Liver (tissue), 9 donors: ENCODE measurements around the gene MAGI1. TPM values are rescaled to one million over a fixed set of nuclear protein-coding genes. Genes with fewer than 3 reads are reported as not detected.

Source experiments
- DNase-seq: peaks from one replicate; pipeline ENCODE4 v3.0.0-alpha.2; 2017; ENCODE audit warnings: low spot score
- H3K27ac ChIP-seq, 2 donors: one replicate each; pipeline ENCODE4 v1.7.0; 2013; ENCODE audit warnings: inconsistent platforms in 2 of 2, low read length in 2 of 2, control low read depth in 1 of 2, low read depth in 1 of 2, mild to moderate bottlenecking in 1 of 2
- H3K27me3 ChIP-seq, 4 donors: one replicate each; pipeline versions ENCODE4 v1.6.1 to v1.7.0; 2013; ENCODE audit warnings: low read length in 3 of 4, inconsistent platforms in 1 of 4, mild to moderate bottlenecking in 1 of 4, moderate library complexity in 1 of 4; ENCODE audit not compliant: control insufficient read depth in 4 of 4, insufficient read depth in 4 of 4
- H3K36me3 ChIP-seq, 4 donors: one replicate each; pipeline versions ENCODE4 v1.6.1 to v1.7.0; 2013; ENCODE audit warnings: low read length in 3 of 4, mild to moderate bottlenecking in 3 of 4, low read depth in 1 of 4, moderate library complexity in 1 of 4; ENCODE audit not compliant: control insufficient read depth in 4 of 4, insufficient read depth in 3 of 4
- H3K4me1 ChIP-seq, 4 donors: one replicate each; pipeline versions ENCODE4 v1.6.1 to v1.7.0; 2013; ENCODE audit warnings: low read length in 3 of 4, mild to moderate bottlenecking in 3 of 4, moderate library complexity in 1 of 4; ENCODE audit not compliant: control insufficient read depth in 4 of 4, insufficient read depth in 4 of 4
- H3K4me3 ChIP-seq, 3 donors: one replicate each; pipeline versions ENCODE4 v1.6.1 to v1.7.0; 2013; ENCODE audit warnings: low read length in 3 of 3, control low read depth in 1 of 3, low read depth in 1 of 3, mild to moderate bottlenecking in 1 of 3
- H3K9ac ChIP-seq, 2 donors: one replicate each; pipeline ENCODE4 v1.7.0; 2013; ENCODE audit warnings: low read length in 2 of 2, mild to moderate bottlenecking in 2 of 2, moderate library complexity in 2 of 2, control low read depth in 1 of 2, low read depth in 1 of 2
- H3K9me3 ChIP-seq, 4 donors: one replicate each; pipeline versions ENCODE4 v1.6.1 to v1.7.0; 2013; ENCODE audit warnings: low read length in 3 of 4; ENCODE audit not compliant: control insufficient read depth in 4 of 4
- ATF3 ChIP-seq: IDR thresholded peaks from 2 replicates; pipeline ENCODE4 v1.6.1; 2016; ENCODE audit warnings: antibody characterized with exemption
- CTCF ChIP-seq: fragments of 150-350 bp; IDR thresholded peaks from 2 replicates; pipeline ENCODE4 v1.5.1; 2017; ENCODE audit warnings: improper control_type of control experiment, low read depth, low read length; ENCODE audit not compliant: missing input control
- EGR1 ChIP-seq, 2 donors: IDR thresholded peaks; 2 replicates each; pipeline ENCODE4 v1.6.1; 2016 to 2018; ENCODE audit warnings: antibody characterized with exemption in 2 of 2, low read depth in 2 of 2
- FOXA1 ChIP-seq: IDR thresholded peaks from 2 replicates; pipeline ENCODE4 v1.6.1; 2016; ENCODE audit warnings: antibody characterized with exemption
- FOXA2 ChIP-seq: IDR thresholded peaks from 2 replicates; pipeline ENCODE4 v1.6.1; 2016; ENCODE audit warnings: antibody characterized with exemption
- GABPA ChIP-seq, 2 donors: IDR thresholded peaks in 1 of 2; conservative IDR thresholded peaks in 1 of 2; 2 replicates each; pipeline ENCODE4 v1.6.1; 2016; ENCODE audit warnings: antibody characterized with exemption in 2 of 2, mild to moderate bottlenecking in 1 of 2, moderate library complexity in 1 of 2
- HNF4A ChIP-seq, 2 donors: conservative IDR thresholded peaks; 2 replicates each; pipeline ENCODE4 v1.6.1; 2016; ENCODE audit warnings: antibody characterized with exemption in 2 of 2, mild to moderate bottlenecking in 2 of 2
- HNF4G ChIP-seq: IDR thresholded peaks from 2 replicates; pipeline ENCODE4 v1.6.1; 2016; ENCODE audit warnings: antibody characterized with exemption
- JUND ChIP-seq, 2 donors: IDR thresholded peaks; 2 replicates each; pipeline ENCODE4 v1.6.1; 2016; ENCODE audit warnings: antibody characterized with exemption in 2 of 2
- MAX ChIP-seq: IDR thresholded peaks from 2 replicates; pipeline ENCODE4 v1.6.1; 2016; ENCODE audit warnings: antibody characterized with exemption
- NR2F2 ChIP-seq: IDR thresholded peaks from 2 replicates; pipeline ENCODE4 v1.6.1; 2016; ENCODE audit warnings: antibody characterized with exemption
- RAD21 ChIP-seq, 2 donors: IDR thresholded peaks; 2 replicates each; pipeline ENCODE4 v1.6.1; 2016; ENCODE audit warnings: antibody characterized with exemption in 2 of 2, mild to moderate bottlenecking in 2 of 2
- RXRA ChIP-seq, 2 donors: IDR thresholded peaks; 2 replicates each; pipeline ENCODE4 v1.6.1; 2017 to 2018; ENCODE audit warnings: antibody characterized with exemption in 2 of 2, mild to moderate bottlenecking in 1 of 2
- SP1 ChIP-seq: IDR thresholded peaks from 2 replicates; pipeline ENCODE4 v1.6.1; 2018; ENCODE audit warnings: antibody characterized with exemption, mild to moderate bottlenecking
- TAF1 ChIP-seq: conservative IDR thresholded peaks from 2 replicates; pipeline ENCODE4 v1.6.1; 2016; ENCODE audit warnings: antibody characterized with exemption, mild to moderate bottlenecking
- YY1 ChIP-seq: IDR thresholded peaks from 2 replicates; pipeline ENCODE4 v1.6.1; 2016; ENCODE audit warnings: antibody characterized with exemption, mild to moderate bottlenecking
- ZBTB33 ChIP-seq: IDR thresholded peaks from 2 replicates; pipeline ENCODE4 v1.6.1; 2016; ENCODE audit warnings: antibody characterized with exemption
- WGBS: extraction: QIAGEN DNeasy Blood & Tissue Kit; methylation state at CpG from one replicate; pipeline ENCODE4 v1.1.7; 2013; 5-methylcytosine and 5-hydroxymethylcytosine counted together
- polyA plus RNA-seq, 2 donors: library from polyadenylated mRNA; stranded (reverse) in 1 of 2; unstranded in 1 of 2; fragments of 200-250 nt in 1 of 2; fragments of >200 nt in 1 of 2; fragmentation: Nextera tagmentation in 1 of 2; extraction: Ambion mirVana in 1 of 2; gene quantifications; one replicate each; pipeline versions ENCODE4 v1.2.1 to v1.2.3, GENCODE V29; 2013 to 2015
- total RNA-seq, 2 donors: library from RNA; depleted of rRNA; stranded (reverse); fragments of >200 nt; gene quantifications; one replicate each; pipeline ENCODE4 v1.2.3, GENCODE V29; 2014
- TF ChIP-seq, protein P1 (sequence below): IDR thresholded peaks from 2 replicates; pipeline ENCODE4 v1.6.1; 2016; ENCODE audit warnings: antibody characterized with exemption, mild to moderate bottlenecking
- donor health status: healthy.
- donor health status: healthy.
- donor health status: healthy.
- donor health status: healthy.
- donor health status: healthy.

MAGI1 gene
- total and polyA plus RNA-seq, 4 donors, result 9.6 to 68.8 (median 14.0) TPM

DNA sequence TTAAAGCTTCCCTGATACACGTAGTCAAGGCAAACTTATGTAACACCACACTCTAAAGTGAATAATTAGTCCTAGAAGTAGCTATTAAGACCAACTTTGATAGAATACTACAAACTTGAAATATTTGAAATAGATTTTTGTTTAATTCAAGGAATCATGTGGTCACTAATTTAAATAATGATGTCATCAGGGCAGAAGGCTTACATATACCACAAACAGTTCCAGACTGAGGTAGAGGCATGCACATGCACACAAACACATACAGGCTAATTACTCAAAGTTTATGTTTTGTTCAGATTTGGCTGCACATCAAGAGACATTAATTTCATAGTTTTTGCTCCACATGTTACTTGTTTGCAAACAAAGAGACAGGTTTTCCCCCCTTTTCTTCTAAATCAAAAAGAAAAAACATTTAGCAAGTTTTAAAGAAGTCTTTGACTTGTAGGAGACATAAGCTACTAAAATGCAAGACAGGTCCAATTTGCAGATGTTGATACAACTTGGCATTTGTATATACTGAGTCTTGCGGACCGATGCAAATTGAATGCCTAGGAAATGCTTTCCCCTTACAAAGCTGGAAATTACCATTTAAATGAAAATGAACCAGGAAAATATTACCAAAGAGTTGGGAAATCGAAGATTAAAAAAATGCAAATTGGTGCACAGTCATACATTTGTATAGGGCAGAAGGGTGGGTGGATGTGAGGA is 594.8 kb downstream of the MAGI1 start:
- Histone ChIP-seq H3K27me3 (no peaks in the 10 kb centered on the region), H3K9me3 (no peaks in the 10 kb centered on the region), H3K4me3 (no peak overlapping the region), H3K27ac (no peak overlapping the region), H3K36me3 (peaks cover 0 to 7% (median 0%) of the 10 kb centered on the region in 4 donors), H3K4me1 (peaks cover 0 to 3% (median 2%) of the 10 kb centered on the region in 4 donors), H3K9ac (no peak overlapping the region)
- TF ChIP-seq ATF3, result no peak
- TF ChIP-seq EGR1 (IDR thresholded peaks at IDR 0.05; ENCODE audit: low read depth in 2 of 2), result no peak
- TF ChIP-seq HNF4A (conservative IDR thresholded peaks at IDR 0.05), result no peak
- TF ChIP-seq FOXA1, result no peak
- TF ChIP-seq HNF4G, result no peak
- no peak for TF ChIP-seq YY1
- no peak for TF ChIP-seq GABPA (IDR thresholded peaks at IDR 0.05 in 1 of 2, conservative IDR thresholded peaks at IDR 0.05 in 1 of 2)
- TF ChIP-seq TAF1, result no peak
- TF ChIP-seq MAX, result no peak
- no peak for TF ChIP-seq CTCF
- TF ChIP-seq RXRA (IDR thresholded peaks at IDR 0.05), result no peak
- no peak for TF ChIP-seq RAD21 (IDR thresholded peaks at IDR 0.05)
- TF ChIP-seq, protein P1, sequence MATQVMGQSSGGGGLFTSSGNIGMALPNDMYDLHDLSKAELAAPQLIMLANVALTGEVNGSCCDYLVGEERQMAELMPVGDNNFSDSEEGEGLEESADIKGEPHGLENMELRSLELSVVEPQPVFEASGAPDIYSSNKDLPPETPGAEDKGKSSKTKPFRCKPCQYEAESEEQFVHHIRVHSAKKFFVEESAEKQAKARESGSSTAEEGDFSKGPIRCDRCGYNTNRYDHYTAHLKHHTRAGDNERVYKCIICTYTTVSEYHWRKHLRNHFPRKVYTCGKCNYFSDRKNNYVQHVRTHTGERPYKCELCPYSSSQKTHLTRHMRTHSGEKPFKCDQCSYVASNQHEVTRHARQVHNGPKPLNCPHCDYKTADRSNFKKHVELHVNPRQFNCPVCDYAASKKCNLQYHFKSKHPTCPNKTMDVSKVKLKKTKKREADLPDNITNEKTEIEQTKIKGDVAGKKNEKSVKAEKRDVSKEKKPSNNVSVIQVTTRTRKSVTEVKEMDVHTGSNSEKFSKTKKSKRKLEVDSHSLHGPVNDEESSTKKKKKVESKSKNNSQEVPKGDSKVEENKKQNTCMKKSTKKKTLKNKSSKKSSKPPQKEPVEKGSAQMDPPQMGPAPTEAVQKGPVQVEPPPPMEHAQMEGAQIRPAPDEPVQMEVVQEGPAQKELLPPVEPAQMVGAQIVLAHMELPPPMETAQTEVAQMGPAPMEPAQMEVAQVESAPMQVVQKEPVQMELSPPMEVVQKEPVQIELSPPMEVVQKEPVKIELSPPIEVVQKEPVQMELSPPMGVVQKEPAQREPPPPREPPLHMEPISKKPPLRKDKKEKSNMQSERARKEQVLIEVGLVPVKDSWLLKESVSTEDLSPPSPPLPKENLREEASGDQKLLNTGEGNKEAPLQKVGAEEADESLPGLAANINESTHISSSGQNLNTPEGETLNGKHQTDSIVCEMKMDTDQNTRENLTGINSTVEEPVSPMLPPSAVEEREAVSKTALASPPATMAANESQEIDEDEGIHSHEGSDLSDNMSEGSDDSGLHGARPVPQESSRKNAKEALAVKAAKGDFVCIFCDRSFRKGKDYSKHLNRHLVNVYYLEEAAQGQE, result no peak
- TF ChIP-seq ZBTB33, result no peak
- TF ChIP-seq FOXA2, result no peak
- TF ChIP-seq NR2F2, result no peak
- no peak for TF ChIP-seq SP1
- no peak for TF ChIP-seq JUND (IDR thresholded peaks at IDR 0.05)
- no peak for DNase-seq
- 94% methylated on average over 4 of the region's 4 CpGs for WGBS
